ENCODE measurements around the gene ESR2. TPM values are rescaled to one million over a fixed set of nuclear protein-coding genes. Genes with fewer than 3 reads are reported as not detected.

The ESR2 gene
- total RNA-seq, 1 donor from 2014 or later: 2.2 TPM

- Histone ChIP-seq H3K36me3 (peaks cover 0 to 52% of the 10 kb centered on the region in 2 donors), H3K27ac (no peak overlapping the region), H3K4me3 (no peak overlapping the region), H3K4me1 (no peaks in the 10 kb centered on the region), H3K9me3 (no peaks in the 10 kb centered on the region), H3K27me3 (no peaks in the 10 kb centered on the region)
- TF ChIP-seq, protein P1, sequence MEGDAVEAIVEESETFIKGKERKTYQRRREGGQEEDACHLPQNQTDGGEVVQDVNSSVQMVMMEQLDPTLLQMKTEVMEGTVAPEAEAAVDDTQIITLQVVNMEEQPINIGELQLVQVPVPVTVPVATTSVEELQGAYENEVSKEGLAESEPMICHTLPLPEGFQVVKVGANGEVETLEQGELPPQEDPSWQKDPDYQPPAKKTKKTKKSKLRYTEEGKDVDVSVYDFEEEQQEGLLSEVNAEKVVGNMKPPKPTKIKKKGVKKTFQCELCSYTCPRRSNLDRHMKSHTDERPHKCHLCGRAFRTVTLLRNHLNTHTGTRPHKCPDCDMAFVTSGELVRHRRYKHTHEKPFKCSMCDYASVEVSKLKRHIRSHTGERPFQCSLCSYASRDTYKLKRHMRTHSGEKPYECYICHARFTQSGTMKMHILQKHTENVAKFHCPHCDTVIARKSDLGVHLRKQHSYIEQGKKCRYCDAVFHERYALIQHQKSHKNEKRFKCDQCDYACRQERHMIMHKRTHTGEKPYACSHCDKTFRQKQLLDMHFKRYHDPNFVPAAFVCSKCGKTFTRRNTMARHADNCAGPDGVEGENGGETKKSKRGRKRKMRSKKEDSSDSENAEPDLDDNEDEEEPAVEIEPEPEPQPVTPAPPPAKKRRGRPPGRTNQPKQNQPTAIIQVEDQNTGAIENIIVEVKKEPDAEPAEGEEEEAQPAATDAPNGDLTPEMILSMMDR (IDR thresholded peaks at IDR 0.05): no peak
- TF ChIP-seq POLR2AphosphoS5 (IDR thresholded peaks at IDR 0.05; ENCODE audit: insufficient read depth in 1 of 2, low read depth in 1 of 2) (no peak), POLR2A (IDR thresholded peaks at IDR 0.05) (no peak)
- DNase-seq (ENCODE audit: extremely low spot score in 2 of 2): no peak
- intact Hi-C loops (cut with DNase I): no loop called here
Measured at GRCh38 chr14:64081174-64081746, 212.9 kb downstream of the ESR2 start.

GRCh38 chr14:64080452-64080851 lies 213.7 kb downstream of the ESR2 start:
- intact Hi-C loops (cut with DNase I): no loop called here
- TF ChIP-seq, protein P1 (IDR thresholded peaks at IDR 0.05): no peak
- TF ChIP-seq POLR2AphosphoS5 (IDR thresholded peaks at IDR 0.05; ENCODE audit: insufficient read depth in 1 of 2, low read depth in 1 of 2): no peak
- TF ChIP-seq POLR2A (IDR thresholded peaks at IDR 0.05): no peak
- H3K36me3 ChIP-seq: peaks cover 0 to 52% of the 10 kb centered on the region in 2 donors

DNA sequence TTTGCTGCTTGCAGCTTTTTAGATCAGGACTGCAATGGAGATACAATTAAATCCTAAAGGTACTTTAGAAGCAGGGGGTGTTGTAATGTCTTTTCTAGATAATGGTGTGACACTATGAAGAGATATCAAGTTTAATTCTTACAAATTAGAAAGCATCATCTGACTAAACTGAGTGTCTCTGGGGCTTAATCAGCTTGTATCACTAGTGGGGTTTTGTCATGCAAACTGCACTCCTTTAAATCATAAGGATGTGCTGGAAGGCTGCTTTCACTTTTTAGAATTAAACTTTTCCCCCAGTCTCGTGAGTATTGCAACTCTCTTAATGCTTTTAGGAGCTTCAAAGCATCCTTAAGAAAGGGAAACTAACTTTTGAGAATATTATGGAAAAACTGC lies 218.6 kb downstream of the ESR2 start:
- Histone ChIP-seq H3K27ac (no peak overlapping the region), H3K36me3 (peaks cover 0 to 44% of the 10 kb centered on the region in 2 donors)
- intact Hi-C loops (cut with DNase I): no loop called here

More at GRCh38 chr14:64080452-64080851, 213.7 kb downstream of the ESR2 start:
- no peaks in the 10 kb centered on the region for H3K9me3 ChIP-seq
- H3K27me3 ChIP-seq: no peaks in the 10 kb centered on the region
- no peak overlapping the region for H3K4me3 ChIP-seq
- no peak overlapping the region for H3K27ac ChIP-seq
- DNase-seq (ENCODE audit: extremely low spot score in 2 of 2): no peak
- H3K4me1 ChIP-seq: no peaks in the 10 kb centered on the region

DNA sequence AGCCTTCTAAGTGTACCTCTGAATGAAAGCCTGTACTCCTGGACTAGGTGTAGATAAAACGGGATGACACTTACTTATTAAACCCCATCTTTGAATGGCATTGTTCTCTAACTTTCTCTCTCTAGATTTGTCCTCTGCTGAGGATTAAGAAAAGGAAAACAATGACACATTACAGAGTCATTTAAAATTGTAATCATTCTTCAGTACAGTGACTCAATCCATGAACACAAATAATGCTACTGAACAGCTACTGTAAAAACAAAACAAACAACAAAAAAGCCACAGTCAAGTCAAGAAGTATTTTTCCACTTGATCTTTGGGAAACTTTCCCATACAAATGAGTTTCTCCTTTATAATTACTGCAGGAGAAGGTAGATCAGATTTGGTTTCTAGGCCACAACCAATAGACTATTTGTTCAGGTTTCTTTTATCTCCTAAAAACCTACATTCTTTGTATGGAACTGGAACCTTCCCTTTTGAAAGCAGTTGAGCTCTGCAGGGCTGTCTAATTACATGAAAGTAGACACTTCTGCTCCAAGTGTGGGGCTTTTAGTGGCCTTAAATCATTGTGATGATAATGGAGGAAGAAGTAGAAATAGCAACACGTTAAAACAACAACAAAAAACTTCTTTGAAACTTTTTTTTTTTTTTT lies 219.1 kb downstream of the ESR2 start:
- TF ChIP-seq POLR2AphosphoS5 (IDR thresholded peaks at IDR 0.05; ENCODE audit: insufficient read depth in 1 of 2, low read depth in 1 of 2): peak in 1 of 2 donors; percentile 8
- TF ChIP-seq, protein P1 (IDR thresholded peaks at IDR 0.05): no peak
- H3K27ac ChIP-seq: no peak overlapping the region
- H3K9me3 ChIP-seq: no peaks in the 10 kb centered on the region
- H3K36me3 ChIP-seq: peaks cover 0 to 39% of the 10 kb centered on the region in 2 donors
- intact Hi-C loops (cut with DNase I): no loop called here
- no peak overlapping the region for H3K4me3 ChIP-seq
- no peak for DNase-seq (ENCODE audit: extremely low spot score in 2 of 2)
- no peaks in the 10 kb centered on the region for H3K27me3 ChIP-seq
- no peaks in the 10 kb centered on the region for H3K4me1 ChIP-seq

More for the DNA sequence above, 218.6 kb downstream of the ESR2 start:
- TF ChIP-seq POLR2A (IDR thresholded peaks at IDR 0.05): no peak
- no peak for TF ChIP-seq POLR2AphosphoS5 (IDR thresholded peaks at IDR 0.05; ENCODE audit: insufficient read depth in 1 of 2, low read depth in 1 of 2)
- TF ChIP-seq, protein P1 (IDR thresholded peaks at IDR 0.05): no peak
- H3K4me3 ChIP-seq: no peak overlapping the region
- no peak for DNase-seq (ENCODE audit: extremely low spot score in 2 of 2)
- no peaks in the 10 kb centered on the region for H3K27me3 ChIP-seq
- no peaks in the 10 kb centered on the region for H3K9me3 ChIP-seq
- H3K4me1 ChIP-seq: no peaks in the 10 kb centered on the region
